B cell (primary cell): Measurements from ENCODE around the gene PDE3A.

Experiments
- EZH2 ChIP-seq: IDR thresholded peaks from 2 replicates; pipeline ENCODE4 v1.6.1; 2012; ENCODE audit warnings: borderline replicate concordance, low read depth, mild to moderate bottlenecking, moderate library complexity, low read length; ENCODE audit not compliant: insufficient read depth, poor library complexity, severe bottlenecking
- TF ChIP-seq, protein P1 (sequence below): fragments of 200-600 bp; IDR thresholded peaks from one replicate; pipeline ENCODE4 v1.8.0; 2022; ENCODE audit warnings: antibody characterized with exemption, mild to moderate bottlenecking

DNA sequence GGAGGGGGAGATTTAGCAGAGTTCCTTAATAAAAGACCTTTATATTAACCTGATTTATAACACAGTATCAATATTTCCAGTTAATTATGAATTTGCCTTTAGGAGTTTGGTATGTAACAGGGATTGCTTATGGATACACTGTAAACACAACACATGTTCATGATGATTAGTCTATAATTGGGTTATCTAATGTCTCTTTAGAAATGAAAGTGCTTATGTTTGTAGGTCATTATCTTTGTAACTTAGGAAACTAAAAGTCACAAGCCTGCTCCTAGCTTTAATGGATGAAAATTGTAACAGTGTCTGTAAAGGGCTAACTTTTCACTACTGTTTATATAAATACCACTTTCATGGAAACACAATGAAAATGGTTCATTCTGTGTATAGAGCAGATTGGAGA lies 9.4 kb downstream of the PDE3A start:
- TF ChIP-seq, protein P1, sequence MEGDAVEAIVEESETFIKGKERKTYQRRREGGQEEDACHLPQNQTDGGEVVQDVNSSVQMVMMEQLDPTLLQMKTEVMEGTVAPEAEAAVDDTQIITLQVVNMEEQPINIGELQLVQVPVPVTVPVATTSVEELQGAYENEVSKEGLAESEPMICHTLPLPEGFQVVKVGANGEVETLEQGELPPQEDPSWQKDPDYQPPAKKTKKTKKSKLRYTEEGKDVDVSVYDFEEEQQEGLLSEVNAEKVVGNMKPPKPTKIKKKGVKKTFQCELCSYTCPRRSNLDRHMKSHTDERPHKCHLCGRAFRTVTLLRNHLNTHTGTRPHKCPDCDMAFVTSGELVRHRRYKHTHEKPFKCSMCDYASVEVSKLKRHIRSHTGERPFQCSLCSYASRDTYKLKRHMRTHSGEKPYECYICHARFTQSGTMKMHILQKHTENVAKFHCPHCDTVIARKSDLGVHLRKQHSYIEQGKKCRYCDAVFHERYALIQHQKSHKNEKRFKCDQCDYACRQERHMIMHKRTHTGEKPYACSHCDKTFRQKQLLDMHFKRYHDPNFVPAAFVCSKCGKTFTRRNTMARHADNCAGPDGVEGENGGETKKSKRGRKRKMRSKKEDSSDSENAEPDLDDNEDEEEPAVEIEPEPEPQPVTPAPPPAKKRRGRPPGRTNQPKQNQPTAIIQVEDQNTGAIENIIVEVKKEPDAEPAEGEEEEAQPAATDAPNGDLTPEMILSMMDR, result no peak
- TF ChIP-seq EZH2, result no peak
